B cell (primary cell): ENCODE results near the gene PACC1.

Experiments
- EZH2 ChIP-seq: IDR thresholded peaks from 2 replicates; pipeline ENCODE4 v1.6.1; 2012; ENCODE audit warnings: borderline replicate concordance, low read depth, mild to moderate bottlenecking, moderate library complexity, low read length; ENCODE audit not compliant: insufficient read depth, poor library complexity, severe bottlenecking
- TF ChIP-seq, protein P1 (sequence below): fragments of 200-600 bp; IDR thresholded peaks from one replicate; pipeline ENCODE4 v1.8.0; 2022; ENCODE audit warnings: antibody characterized with exemption, mild to moderate bottlenecking

DNA sequence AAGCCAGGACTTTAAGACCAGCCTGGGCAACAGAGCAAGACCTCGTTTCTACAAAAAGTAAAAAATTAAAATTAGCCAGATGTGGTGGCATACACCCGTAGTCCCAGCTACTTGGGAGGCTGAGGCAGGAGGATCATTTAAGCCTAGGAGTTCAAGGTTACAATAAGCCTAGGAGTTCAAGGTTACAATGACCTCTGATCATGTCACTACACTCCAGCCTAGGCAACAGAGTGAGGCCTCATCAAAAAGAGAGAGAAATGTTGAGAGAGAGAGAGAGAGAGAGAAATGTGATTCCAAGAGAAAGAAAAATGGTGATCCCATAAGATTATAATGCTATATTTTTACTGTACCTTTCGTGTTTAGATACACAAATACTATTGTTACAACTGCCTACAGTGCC, 60.2 kb downstream of the PACC1 start:
- TF ChIP-seq, protein P1, sequence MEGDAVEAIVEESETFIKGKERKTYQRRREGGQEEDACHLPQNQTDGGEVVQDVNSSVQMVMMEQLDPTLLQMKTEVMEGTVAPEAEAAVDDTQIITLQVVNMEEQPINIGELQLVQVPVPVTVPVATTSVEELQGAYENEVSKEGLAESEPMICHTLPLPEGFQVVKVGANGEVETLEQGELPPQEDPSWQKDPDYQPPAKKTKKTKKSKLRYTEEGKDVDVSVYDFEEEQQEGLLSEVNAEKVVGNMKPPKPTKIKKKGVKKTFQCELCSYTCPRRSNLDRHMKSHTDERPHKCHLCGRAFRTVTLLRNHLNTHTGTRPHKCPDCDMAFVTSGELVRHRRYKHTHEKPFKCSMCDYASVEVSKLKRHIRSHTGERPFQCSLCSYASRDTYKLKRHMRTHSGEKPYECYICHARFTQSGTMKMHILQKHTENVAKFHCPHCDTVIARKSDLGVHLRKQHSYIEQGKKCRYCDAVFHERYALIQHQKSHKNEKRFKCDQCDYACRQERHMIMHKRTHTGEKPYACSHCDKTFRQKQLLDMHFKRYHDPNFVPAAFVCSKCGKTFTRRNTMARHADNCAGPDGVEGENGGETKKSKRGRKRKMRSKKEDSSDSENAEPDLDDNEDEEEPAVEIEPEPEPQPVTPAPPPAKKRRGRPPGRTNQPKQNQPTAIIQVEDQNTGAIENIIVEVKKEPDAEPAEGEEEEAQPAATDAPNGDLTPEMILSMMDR, result no peak
- TF ChIP-seq EZH2, result no peak
